Measurements from ENCODE around the gene IGFBP4.
A peak's percentile ranks its signal among the peaks of the same experiment; 100 is the strongest.

IGFBP4 gene

GRCh38 chr17:40432864-40433528, 10.3 kb upstream of the IGFBP4 start:
- DNase-seq, result no peak

GRCh38 chr17:40433551-40434415, 9.5 kb upstream of the IGFBP4 start:
- DNase-seq, result no peak

- DNase-seq, result no peak
Measured at GRCh38 chr17:40436636-40437035, 6.6 kb upstream of the IGFBP4 start.

GRCh38 chr17:40437095-40437732, 6.0 kb upstream of the IGFBP4 start:
- DNase-seq, result no peak

- DNase-seq, result no peak
Measured at GRCh38 chr17:40440166-40440565, 3.1 kb upstream of the IGFBP4 start.

GRCh38 chr17:40442392-40443195, 656 bp upstream of the IGFBP4 start:
- DNase-seq, result no peak

GRCh38 chr17:40443988-40444899, 994 bp downstream of the IGFBP4 start:
- DNase-seq, result no peak

- DNase-seq, result no peak
Measured at GRCh38 chr17:40445751-40446468, 2.7 kb downstream of the IGFBP4 start.

GRCh38 chr17:40447148-40447644, 3.9 kb downstream of the IGFBP4 start:
- DNase-seq, result no peak

GRCh38 chr17:40447806-40448205, 4.6 kb downstream of the IGFBP4 start:
- no peak for DNase-seq

- no peak for DNase-seq
Measured at GRCh38 chr17:40448213-40448638, 5.0 kb downstream of the IGFBP4 start.

GRCh38 chr17:40448639-40449261, 5.5 kb downstream of the IGFBP4 start:
- no peak for DNase-seq

- peak; percentile 26 to 40 for DNase-seq
Measured at GRCh38 chr17:40450175-40450574, 6.9 kb downstream of the IGFBP4 start.

GRCh38 chr17:40451420-40451819, 8.2 kb downstream of the IGFBP4 start:
- no peak for DNase-seq

GRCh38 chr17:40452216-40452787, 9.1 kb downstream of the IGFBP4 start:
- no peak for DNase-seq

- no peak for DNase-seq
Measured at GRCh38 chr17:40452921-40453378, 9.7 kb downstream of the IGFBP4 start.

GRCh38 chr17:40453881-40454612, 10.8 kb downstream of the IGFBP4 start:
- DNase-seq, result no peak

- no peak for DNase-seq
Measured at GRCh38 chr17:40454613-40454995, 11.4 kb downstream of the IGFBP4 start.

- DNase-seq, result no peak
Measured at GRCh38 chr17:40456396-40456951, 13.2 kb downstream of the IGFBP4 start.
